WTC11 (cell line): Measurements from ENCODE around the gene ST8SIA4. TPM values are rescaled to one million over a fixed set of nuclear protein-coding genes. Genes with fewer than 3 reads are reported as not detected.

Experiments used
- ATAC-seq: fragments of 200-7000 bp; cut with Tn5 transposase; 2 replicates; pipeline ENCODE4 v1.10.0; 2021; ENCODE audit warnings: mild to moderate bottlenecking, moderate library complexity
- CTCF ChIA-PET: fragments of 300-600 bp; sonication (Branson Sonifier 250); formaldehyde crosslinking; loops from one replicate; lab custom pipeline; 2021; ENCODE audit warnings: antibody characterized with exemption; lab: Charles Lee
- POLR2A ChIA-PET: fragments of 350-600 bp; sonication (Branson Sonifier 250); formaldehyde crosslinking; loops from one replicate; lab custom pipeline; 2021; ENCODE audit warnings: antibody characterized with exemption; lab: Charles Lee
- DNase-seq: peaks from one replicate; pipeline ENCODE4 v3.0.0; 2021; ENCODE audit warnings: low spot score
- H3K27ac Mint-ChIP-seq: 2 replicates; pipeline ENCODE4 v1.8.0; 2021; ENCODE audit warnings: mixed read lengths
- H3K27me3 Mint-ChIP-seq: 2 replicates; pipeline ENCODE4 v1.8.0; 2021; ENCODE audit warnings: low read depth, mild to moderate bottlenecking, moderate library complexity, mixed read lengths
- H3K36me3 Mint-ChIP-seq: 2 replicates; pipeline ENCODE4 v1.8.0; 2021; ENCODE audit warnings: mixed read lengths
- H3K4me1 Mint-ChIP-seq: 2 replicates; pipeline ENCODE4 v1.8.0; 2022; ENCODE audit warnings: mixed read lengths
- H3K4me3 Mint-ChIP-seq: 2 replicates; pipeline ENCODE4 v1.8.0; 2021; ENCODE audit warnings: mild to moderate bottlenecking, moderate library complexity, mixed read lengths
- H3K9me3 Mint-ChIP-seq: 2 replicates; pipeline ENCODE4 v1.8.0; 2021; ENCODE audit warnings: mixed read lengths
- CREB1 ChIP-seq: sonication (generic); formaldehyde crosslinking; IDR thresholded peaks from 2 replicates; pipeline ENCODE4 v1.8.0; 2023; ENCODE audit warnings: mild to moderate bottlenecking, missing genetic modification reagents
- CTCF ChIP-seq: fragments of 200-600 bp; IDR thresholded peaks from 2 replicates; pipeline ENCODE4 v1.8.0; 2022; ENCODE audit warnings: antibody characterized with exemption
- ELF4 ChIP-seq: sonication (generic); formaldehyde crosslinking; IDR thresholded peaks from 2 replicates; pipeline ENCODE4 v1.8.1; 2022; ENCODE audit warnings: low read depth, mild to moderate bottlenecking, moderate library complexity, missing genetic modification reagents
- ETV6 ChIP-seq: sonication (generic); formaldehyde crosslinking; IDR thresholded peaks from 2 replicates; pipeline ENCODE4 v1.8.1; 2022; ENCODE audit warnings: mild to moderate bottlenecking, missing genetic modification reagents
- FOXP1 ChIP-seq: sonication (generic); formaldehyde crosslinking; IDR thresholded peaks from 2 replicates; pipeline ENCODE4 v1.8.0; 2022; ENCODE audit warnings: missing genetic modification reagents, mild to moderate bottlenecking, moderate library complexity, borderline replicate concordance
- FOXP4 ChIP-seq: sonication (generic); formaldehyde crosslinking; IDR thresholded peaks from 2 replicates; pipeline ENCODE4 v1.8.0; 2022; ENCODE audit warnings: mild to moderate bottlenecking, missing genetic modification reagents
- GTF2I ChIP-seq: fragments of 250-450 bp; sonication (Bioruptor Pico); conservative IDR thresholded peaks from 2 replicates; pipeline ENCODE4 v1.4.0; 2021; ENCODE audit warnings: mild to moderate bottlenecking
- NFATC4 ChIP-seq: fragments of 250-450 bp; sonication (Bioruptor Pico); IDR thresholded peaks from 2 replicates; pipeline ENCODE4 v1.9.0; 2021; ENCODE audit warnings: mild to moderate bottlenecking
- NFE2L1 ChIP-seq: sonication (generic); formaldehyde crosslinking; IDR thresholded peaks from 2 replicates; pipeline ENCODE4 v1.8.1; 2023; ENCODE audit warnings: missing genetic modification reagents
- PREB ChIP-seq: sonication (generic); formaldehyde crosslinking; IDR thresholded peaks from 2 replicates; pipeline ENCODE4 v1.8.1; 2022; ENCODE audit warnings: mild to moderate bottlenecking, missing genetic modification reagents, moderate library complexity, borderline replicate concordance
- RORB ChIP-seq: fragments of 250-450 bp; sonication (Bioruptor Pico); IDR thresholded peaks from 2 replicates; pipeline ENCODE4 v1.9.0; 2021; ENCODE audit warnings: mild to moderate bottlenecking
- SMAD3 ChIP-seq: sonication (generic); formaldehyde crosslinking; IDR thresholded peaks from 2 replicates; pipeline ENCODE4 v1.8.0; 2022; ENCODE audit warnings: missing genetic modification reagents, mild to moderate bottlenecking, borderline replicate concordance
- TEAD4 ChIP-seq: sonication (generic); formaldehyde crosslinking; IDR thresholded peaks from 2 replicates; pipeline ENCODE4 v1.8.0; 2022; ENCODE audit warnings: mild to moderate bottlenecking, missing genetic modification reagents
- ZNF138 ChIP-seq: sonication (generic); formaldehyde crosslinking; conservative IDR thresholded peaks from 2 replicates; pipeline ENCODE4 v1.8.1; 2022; ENCODE audit warnings: mild to moderate bottlenecking, moderate library complexity, missing genetic modification reagents
- ZNF416 ChIP-seq: fragments of 250-450 bp; sonication (Bioruptor Pico); IDR thresholded peaks from 2 replicates; pipeline ENCODE4 v1.9.0; 2021; ENCODE audit warnings: mild to moderate bottlenecking, inconsistent platforms
- ZNF425 ChIP-seq: fragments of 250-450 bp; sonication (Bioruptor Pico); conservative IDR thresholded peaks from 2 replicates; pipeline ENCODE4 v1.9.0; 2021; ENCODE audit warnings: mild to moderate bottlenecking
- ZNF512 ChIP-seq: sonication (generic); formaldehyde crosslinking; IDR thresholded peaks from 2 replicates; pipeline ENCODE4 v1.8.1; 2022; ENCODE audit warnings: missing genetic modification reagents, borderline replicate concordance
- total RNA-seq: library from RNA; stranded (reverse); gene quantifications from 3 replicates; pipeline ENCODE4 v1.2.3, GENCODE V29; 2021
- TF ChIP-seq, protein P1 (sequence below): sonication (generic); formaldehyde crosslinking; IDR thresholded peaks from 2 replicates; pipeline ENCODE4 v1.8.1; 2022; ENCODE audit warnings: mild to moderate bottlenecking, moderate library complexity, missing genetic modification reagents
- TF ChIP-seq, protein P2 (sequence below): fragments of 250-450 bp; sonication (Bioruptor Pico); IDR thresholded peaks from 2 replicates; pipeline ENCODE4 v1.9.0; 2021; ENCODE audit warnings: moderate library complexity, mild to moderate bottlenecking, inconsistent platforms, borderline replicate concordance

The ST8SIA4 gene
- total RNA-seq, 1 experiment from 2014 or later: 1.3 TPM

GRCh38 chr5:100758780-100759179 is 144.3 kb downstream of the ST8SIA4 start:
- Mint-ChIP-seq H3K9me3 (no peaks in the 10 kb centered on the region), H3K4me3 (no peak overlapping the region), H3K4me1 (peaks cover 21% of the 10 kb centered on the region), H3K27ac (no peak overlapping the region), H3K27me3 (peaks cover 65% of the 10 kb centered on the region), H3K36me3 (no peaks in the 10 kb centered on the region)
- TF ChIP-seq FOXP1 (CRISPR knock-in tag) (no peak), RORB (no peak), ETV6 (CRISPR knock-in tag) (no peak), FOXP4 (CRISPR knock-in tag) (no peak), ZNF138 (CRISPR knock-in tag) (no peak), GTF2I (CRISPR knock-in tag) (no peak), ZNF512 (CRISPR knock-in tag) (no peak), TEAD4 (no peak), NFATC4 (no peak), ELF4 (CRISPR knock-in tag) (no peak), ZNF425 (CRISPR knock-in tag) (no peak), ZNF416 (CRISPR knock-in tag) (no peak)
- TF ChIP-seq, protein P1, sequence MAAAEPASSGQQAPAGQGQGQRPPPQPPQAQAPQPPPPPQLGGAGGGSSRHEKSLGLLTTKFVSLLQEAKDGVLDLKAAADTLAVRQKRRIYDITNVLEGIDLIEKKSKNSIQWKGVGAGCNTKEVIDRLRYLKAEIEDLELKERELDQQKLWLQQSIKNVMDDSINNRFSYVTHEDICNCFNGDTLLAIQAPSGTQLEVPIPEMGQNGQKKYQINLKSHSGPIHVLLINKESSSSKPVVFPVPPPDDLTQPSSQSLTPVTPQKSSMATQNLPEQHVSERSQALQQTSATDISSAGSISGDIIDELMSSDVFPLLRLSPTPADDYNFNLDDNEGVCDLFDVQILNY (CRISPR knock-in tag): no peak
- TF ChIP-seq, protein P2, sequence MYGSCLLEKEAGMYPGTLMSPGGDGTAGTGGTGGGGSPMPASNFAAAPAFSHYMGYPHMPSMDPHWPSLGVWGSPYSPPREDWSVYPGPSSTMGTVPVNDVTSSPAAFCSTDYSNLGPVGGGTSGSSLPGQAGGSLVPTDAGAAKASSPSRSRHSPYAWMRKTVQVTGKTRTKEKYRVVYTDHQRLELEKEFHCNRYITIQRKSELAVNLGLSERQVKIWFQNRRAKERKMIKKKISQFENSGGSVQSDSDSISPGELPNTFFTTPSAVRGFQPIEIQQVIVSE (CRISPR knock-in tag): no peak
- no peak for DNase-seq
- CTCF ChIA-PET: interaction anchor here (2.2 kb wide), 1 partner anchor 61 kb away, joined by 7 read pairs; no protein-coding TSS in a partner anchor
- ATAC-seq: no peak
- POLR2A ChIA-PET: no interaction called here

- Mint-ChIP-seq H3K4me3 (no peak overlapping the region), H3K27ac (no peak overlapping the region), H3K4me1 (peaks cover 21% of the 10 kb centered on the region), H3K27me3 (peaks cover 65% of the 10 kb centered on the region), H3K9me3 (no peaks in the 10 kb centered on the region), H3K36me3 (no peaks in the 10 kb centered on the region)
- ChIA-PET CTCF (interaction anchor here (2.2 kb wide), 1 partner anchor 60 kb away, joined by 7 read pairs; no protein-coding TSS in a partner anchor), POLR2A (no interaction called here)
- ATAC-seq (no peak), DNase-seq (no peak)
- TF ChIP-seq ZNF416 (CRISPR knock-in tag): no peak
Measured at GRCh38 chr5:100758306-100758705, 144.8 kb downstream of the ST8SIA4 start.

GRCh38 chr5:100757618-100758017 is 145.5 kb downstream of the ST8SIA4 start:
- TF ChIP-seq SMAD3 (CRISPR knock-in tag) (no peak), ZNF425 (CRISPR knock-in tag) (no peak), NFE2L1 (no peak), CREB1 (CRISPR knock-in tag) (no peak), PREB (CRISPR knock-in tag) (no peak), CTCF (no peak)
- CTCF ChIA-PET: interaction anchor here (2.2 kb wide), 1 partner anchor 60 kb away, joined by 7 read pairs; no protein-coding TSS in a partner anchor

More at GRCh38 chr5:100757618-100758017, 145.5 kb downstream of the ST8SIA4 start:
- POLR2A ChIA-PET: no interaction called here
- H3K36me3 Mint-ChIP-seq: no peaks in the 10 kb centered on the region
- ATAC-seq (peak; percentile 39; the same call in 1 of the 2 replicates), DNase-seq (no peak)
- H3K4me3 Mint-ChIP-seq: no peak overlapping the region
- H3K9me3 Mint-ChIP-seq: no peaks in the 10 kb centered on the region
- H3K27me3 Mint-ChIP-seq: peaks cover 65% of the 10 kb centered on the region
- peaks cover 21% of the 10 kb centered on the region for H3K4me1 Mint-ChIP-seq
- no peak overlapping the region for H3K27ac Mint-ChIP-seq
